OCI-LY1 (cell line): ENCODE measurements around the gene HOXC13.

Experiments used
- H2AFZ ChIP-seq: fragments of 200-600 bp; sonication (generic), shearing (Covaris generic); 2 replicates; pipeline ENCODE4 v1.6.0; 2014; ENCODE audit warnings: antibody characterized with exemption, mild to moderate bottlenecking, low read length
- H3F3A ChIP-seq: fragments of 200-600 bp; sonication (generic), shearing (Covaris generic); 2 replicates; pipeline ENCODE4 v1.6.0; 2014; ENCODE audit warnings: mild to moderate bottlenecking, antibody characterized with exemption, low read length, moderate library complexity; ENCODE audit not compliant: insufficient read depth
- H3K27ac ChIP-seq: fragments of 200-600 bp; sonication (generic); 2 replicates; pipeline ENCODE4 v1.5.1; 2014; ENCODE audit warnings: low read length, mixed run types, mild to moderate bottlenecking, low read depth; ENCODE audit not compliant: poor library complexity, severe bottlenecking
- H3K27me3 ChIP-seq: fragments of 200-600 bp; sonication (generic); 2 replicates; pipeline ENCODE4 v1.6.0; 2014; ENCODE audit warnings: antibody characterized with exemption, mild to moderate bottlenecking, low read length, moderate library complexity; ENCODE audit not compliant: insufficient read depth
- H3K36me3 ChIP-seq: fragments of 200-600 bp; sonication (generic); 2 replicates; pipeline ENCODE4 v1.6.1; 2014; ENCODE audit warnings: mild to moderate bottlenecking, antibody characterized with exemption, low read length, moderate library complexity, mixed read lengths; ENCODE audit not compliant: insufficient read depth
- H3K4me1 ChIP-seq: fragments of 200-600 bp; sonication (generic); 2 replicates; pipeline ENCODE4 v1.5.1; 2014; ENCODE audit warnings: mild to moderate bottlenecking, low read length, moderate library complexity; ENCODE audit not compliant: insufficient read depth, severe bottlenecking
- H3K4me2 ChIP-seq: fragments of 200-600 bp; sonication (generic), shearing (Covaris generic); 2 replicates; pipeline ENCODE4 v1.6.1; 2014; ENCODE audit warnings: low read length
- H3K4me3 ChIP-seq: fragments of 200-600 bp; sonication (generic); 2 replicates; pipeline ENCODE4 v1.5.1; 2014; ENCODE audit warnings: low read length, low read depth, mild to moderate bottlenecking, mixed read lengths; ENCODE audit not compliant: poor library complexity, severe bottlenecking
- H3K79me2 ChIP-seq: fragments of 200-600 bp; shearing (Covaris generic); 2 replicates; pipeline ENCODE4 v1.6.1; 2016; ENCODE audit warnings: mixed run types, low read length, mixed read lengths; ENCODE audit not compliant: insufficient read depth
- H3K9ac ChIP-seq: fragments of 200-600 bp; sonication (generic), shearing (Covaris generic); 2 replicates; pipeline ENCODE4 v1.6.1; 2014; ENCODE audit warnings: mild to moderate bottlenecking, low read length, mixed read lengths
- H3K9me2 ChIP-seq: fragments of 200-600 bp; sonication (generic), shearing (Covaris generic); 2 replicates; pipeline ENCODE4 v1.6.1; 2014; ENCODE audit warnings: low read depth, mild to moderate bottlenecking, low read length, mixed read lengths
- H3K9me3 ChIP-seq: fragments of 200-600 bp; shearing (Covaris generic); 2 replicates; pipeline ENCODE4 v1.6.1; 2014; ENCODE audit warnings: low read length, mixed read lengths
- H4K20me1 ChIP-seq: fragments of 200-600 bp; sonication (generic), shearing (Covaris generic); 2 replicates; pipeline ENCODE4 v1.6.0; 2016; ENCODE audit warnings: mild to moderate bottlenecking, low read length; ENCODE audit not compliant: insufficient read depth
- EZH2 ChIP-seq: fragments of 200-600 bp; sonication (generic), shearing (Covaris generic); IDR thresholded peaks from 2 replicates; pipeline ENCODE4 v1.8.0; 2017; ENCODE audit warnings: borderline replicate concordance, mixed run types, mild to moderate bottlenecking, antibody characterized with exemption, low read length, moderate library complexity, mixed read lengths
- TF ChIP-seq, protein P1 (sequence below): fragments of 200-600 bp; sonication (generic), shearing (Covaris generic); IDR thresholded peaks from 2 replicates; pipeline ENCODE4 v1.5.1; 2017; ENCODE audit warnings: mild to moderate bottlenecking, antibody characterized with exemption, low read length, moderate library complexity, mixed read lengths

Gene HOXC13

GRCh38 chr12:53975064-53975471, 36.4 kb downstream of the HOXC13 start:
- H3K4me3 ChIP-seq = no peak overlapping the region
- H3K9me3 ChIP-seq = no peaks in the 10 kb centered on the region
- H3F3A ChIP-seq = no peaks in the 10 kb centered on the region
- H3K4me1 ChIP-seq = peaks cover 3% of the 10 kb centered on the region
- H3K27ac ChIP-seq = no peak overlapping the region
- H3K36me3 ChIP-seq = no peaks in the 10 kb centered on the region
- no peaks in the 10 kb centered on the region for H3K9me2 ChIP-seq
- no peak for TF ChIP-seq EZH2
- TF ChIP-seq, protein P1, sequence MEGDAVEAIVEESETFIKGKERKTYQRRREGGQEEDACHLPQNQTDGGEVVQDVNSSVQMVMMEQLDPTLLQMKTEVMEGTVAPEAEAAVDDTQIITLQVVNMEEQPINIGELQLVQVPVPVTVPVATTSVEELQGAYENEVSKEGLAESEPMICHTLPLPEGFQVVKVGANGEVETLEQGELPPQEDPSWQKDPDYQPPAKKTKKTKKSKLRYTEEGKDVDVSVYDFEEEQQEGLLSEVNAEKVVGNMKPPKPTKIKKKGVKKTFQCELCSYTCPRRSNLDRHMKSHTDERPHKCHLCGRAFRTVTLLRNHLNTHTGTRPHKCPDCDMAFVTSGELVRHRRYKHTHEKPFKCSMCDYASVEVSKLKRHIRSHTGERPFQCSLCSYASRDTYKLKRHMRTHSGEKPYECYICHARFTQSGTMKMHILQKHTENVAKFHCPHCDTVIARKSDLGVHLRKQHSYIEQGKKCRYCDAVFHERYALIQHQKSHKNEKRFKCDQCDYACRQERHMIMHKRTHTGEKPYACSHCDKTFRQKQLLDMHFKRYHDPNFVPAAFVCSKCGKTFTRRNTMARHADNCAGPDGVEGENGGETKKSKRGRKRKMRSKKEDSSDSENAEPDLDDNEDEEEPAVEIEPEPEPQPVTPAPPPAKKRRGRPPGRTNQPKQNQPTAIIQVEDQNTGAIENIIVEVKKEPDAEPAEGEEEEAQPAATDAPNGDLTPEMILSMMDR = no peak
- no peaks in the 10 kb centered on the region for H4K20me1 ChIP-seq
- H2AFZ ChIP-seq = no peak overlapping the region
- no peak overlapping the region for H3K9ac ChIP-seq
- H3K79me2 ChIP-seq = no peaks in the 10 kb centered on the region
- no peaks in the 10 kb centered on the region for H3K27me3 ChIP-seq
- H3K4me2 ChIP-seq = no peak overlapping the region

DNA sequence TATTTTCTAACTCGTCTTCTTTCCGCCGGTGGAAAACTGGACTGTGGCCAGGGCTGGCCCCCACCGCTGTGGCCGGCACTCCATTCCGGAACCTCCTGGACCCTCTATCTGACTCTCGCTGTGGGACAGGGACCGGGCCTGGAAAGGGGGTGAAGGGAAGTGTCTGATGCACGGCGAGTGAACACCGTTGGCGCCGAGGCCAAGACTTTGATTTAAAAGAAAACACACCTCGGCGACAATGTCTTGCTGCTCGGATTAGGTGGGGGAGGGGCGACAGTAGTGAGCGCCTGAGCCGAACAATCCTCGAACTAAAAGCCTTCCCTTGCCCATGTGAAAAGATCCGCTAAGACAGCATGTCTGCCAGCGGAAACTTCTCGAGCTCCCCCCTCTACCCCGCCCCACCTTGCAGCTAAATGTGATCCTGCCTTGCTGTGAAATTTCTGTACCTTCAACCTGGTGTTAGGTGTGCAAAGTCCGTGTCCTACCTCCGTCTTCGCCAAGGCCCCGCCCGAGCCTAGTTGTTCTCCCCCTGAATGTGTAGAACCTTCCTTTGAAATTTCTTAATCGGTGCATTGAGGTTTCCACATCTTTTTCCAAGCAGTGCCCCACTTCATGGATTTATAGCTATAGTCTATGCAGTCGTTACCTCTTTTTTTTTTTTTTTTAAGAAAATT, 37.0 kb downstream of the HOXC13 start:
- H3K9ac ChIP-seq = no peak overlapping the region
- H3K27ac ChIP-seq = no peak overlapping the region
- TF ChIP-seq, protein P1 = no peak
- TF ChIP-seq EZH2 = no peak
- no peaks in the 10 kb centered on the region for H4K20me1 ChIP-seq
- H3F3A ChIP-seq = no peaks in the 10 kb centered on the region
- no peaks in the 10 kb centered on the region for H3K9me3 ChIP-seq
- H3K4me1 ChIP-seq = peaks cover 3% of the 10 kb centered on the region
- H3K36me3 ChIP-seq = no peaks in the 10 kb centered on the region
- no peaks in the 10 kb centered on the region for H3K79me2 ChIP-seq
- H3K9me2 ChIP-seq = no peaks in the 10 kb centered on the region
- no peaks in the 10 kb centered on the region for H3K27me3 ChIP-seq
- H3K4me2 ChIP-seq = no peak overlapping the region
- no peak overlapping the region for H2AFZ ChIP-seq
- H3K4me3 ChIP-seq = no peak overlapping the region

GRCh38 chr12:53976172-53976822, 37.7 kb downstream of the HOXC13 start:
- H4K20me1 ChIP-seq = no peaks in the 10 kb centered on the region
- H2AFZ ChIP-seq = no peak overlapping the region
- no peaks in the 10 kb centered on the region for H3K27me3 ChIP-seq
- H3K9me2 ChIP-seq = no peaks in the 10 kb centered on the region
- H3K79me2 ChIP-seq = no peaks in the 10 kb centered on the region
- peaks cover 3% of the 10 kb centered on the region for H3K4me1 ChIP-seq
- H3K27ac ChIP-seq = no peak overlapping the region
- no peak for TF ChIP-seq EZH2
- TF ChIP-seq, protein P1 = no peak
- H3K4me2 ChIP-seq = no peak overlapping the region
- no peaks in the 10 kb centered on the region for H3F3A ChIP-seq
- no peaks in the 10 kb centered on the region for H3K9me3 ChIP-seq
- H3K9ac ChIP-seq = no peak overlapping the region
- H3K4me3 ChIP-seq = no peak overlapping the region
- H3K36me3 ChIP-seq = no peaks in the 10 kb centered on the region
